ENCODE measurements around the gene FAM83G.
"Not testable (repeated sequence)": the region's sequence is repeated elsewhere in the genome, so short reads cannot be mapped to it uniquely, and the experiment has no call there.

FAM83G gene, protein sequence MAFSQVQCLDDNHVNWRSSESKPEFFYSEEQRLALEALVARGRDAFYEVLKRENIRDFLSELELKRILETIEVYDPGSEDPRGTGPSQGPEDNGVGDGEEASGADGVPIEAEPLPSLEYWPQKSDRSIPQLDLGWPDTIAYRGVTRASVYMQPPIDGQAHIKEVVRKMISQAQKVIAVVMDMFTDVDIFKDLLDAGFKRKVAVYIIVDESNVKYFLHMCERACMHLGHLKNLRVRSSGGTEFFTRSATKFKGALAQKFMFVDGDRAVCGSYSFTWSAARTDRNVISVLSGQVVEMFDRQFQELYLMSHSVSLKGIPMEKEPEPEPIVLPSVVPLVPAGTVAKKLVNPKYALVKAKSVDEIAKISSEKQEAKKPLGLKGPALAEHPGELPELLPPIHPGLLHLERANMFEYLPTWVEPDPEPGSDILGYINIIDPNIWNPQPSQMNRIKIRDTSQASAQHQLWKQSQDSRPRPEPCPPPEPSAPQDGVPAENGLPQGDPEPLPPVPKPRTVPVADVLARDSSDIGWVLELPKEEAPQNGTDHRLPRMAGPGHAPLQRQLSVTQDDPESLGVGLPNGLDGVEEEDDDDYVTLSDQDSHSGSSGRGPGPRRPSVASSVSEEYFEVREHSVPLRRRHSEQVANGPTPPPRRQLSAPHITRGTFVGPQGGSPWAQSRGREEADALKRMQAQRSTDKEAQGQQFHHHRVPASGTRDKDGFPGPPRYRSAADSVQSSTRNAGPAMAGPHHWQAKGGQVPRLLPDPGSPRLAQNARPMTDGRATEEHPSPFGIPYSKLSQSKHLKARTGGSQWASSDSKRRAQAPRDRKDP

GRCh38 chr17:19004421-19005136, at the start of gene FAM83G:
Gene FAM83G (minus strand): TSS chr17:19004764. CDS start chr17:19004041, 723 bp downstream.
- peak; percentile 76 for DNase-seq

- not testable (repeated sequence) for DNase-seq
These were observed 44.3 kb upstream of the FAM83G start for GRCh38 chr17:19048826-19049225.

DNA sequence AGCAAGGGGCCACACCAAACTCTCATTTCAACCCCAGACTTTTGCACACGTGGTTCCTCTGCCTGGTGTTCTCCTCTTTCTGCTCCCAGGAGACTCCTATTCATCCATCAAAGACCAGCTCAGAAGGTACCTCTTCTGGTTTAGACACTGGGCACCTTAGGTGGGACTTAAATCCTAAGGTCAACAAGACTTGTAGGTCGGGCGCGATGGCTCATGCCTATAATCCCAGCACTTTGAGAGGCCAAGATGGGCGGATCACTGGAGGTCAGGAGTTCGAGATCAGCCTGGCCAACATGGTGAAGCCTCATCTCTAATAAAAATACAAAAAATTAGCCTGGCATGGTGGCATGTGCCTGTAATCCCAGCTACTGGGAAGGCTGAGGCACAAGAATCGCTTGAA, 42.9 kb upstream of the FAM83G start:
- DNase-seq = not testable (repeated sequence)

- not testable (repeated sequence) for DNase-seq
These were observed 42.3 kb upstream of the FAM83G start, which contains the start of gene GRAP for GRCh38 chr17:19046782-19047375. Gene GRAP (minus strand): TSS chr17:19046957. CDS start chr17:19046926, 31 bp downstream.

DNA sequence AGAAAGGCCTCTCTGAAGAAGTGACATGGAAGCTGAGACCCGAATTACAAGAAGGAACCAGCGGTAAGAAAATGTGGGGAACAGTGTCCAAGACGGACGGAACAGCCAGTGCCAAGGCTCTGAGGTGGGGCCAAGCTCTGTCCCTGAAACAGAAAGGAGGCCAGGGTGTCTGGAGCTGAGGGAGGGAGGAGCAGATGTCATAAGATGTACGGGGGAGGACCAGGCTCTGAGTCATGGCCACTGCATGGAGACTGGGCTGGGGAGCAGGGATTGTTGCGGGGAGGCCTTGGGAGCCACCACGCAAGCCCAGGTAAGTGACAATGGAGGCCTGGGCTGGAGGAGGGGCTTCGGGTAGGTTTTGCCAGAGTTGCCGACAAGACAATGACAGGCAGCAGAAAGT, 40.1 kb upstream of the FAM83G start:
- not testable (repeated sequence) for DNase-seq

GRCh38 chr17:19043032-19043431, 38.5 kb upstream of the FAM83G start:
- not testable (repeated sequence) for DNase-seq

GRCh38 chr17:19042369-19042768, 37.8 kb upstream of the FAM83G start:
- DNase-seq = not testable (repeated sequence)

GRCh38 chr17:19041871-19042270, 37.3 kb upstream of the FAM83G start:
- DNase-seq = not testable (repeated sequence)

- DNase-seq = not testable (repeated sequence)
These were observed 35.8 kb upstream of the FAM83G start for GRCh38 chr17:19040350-19040749.

DNA sequence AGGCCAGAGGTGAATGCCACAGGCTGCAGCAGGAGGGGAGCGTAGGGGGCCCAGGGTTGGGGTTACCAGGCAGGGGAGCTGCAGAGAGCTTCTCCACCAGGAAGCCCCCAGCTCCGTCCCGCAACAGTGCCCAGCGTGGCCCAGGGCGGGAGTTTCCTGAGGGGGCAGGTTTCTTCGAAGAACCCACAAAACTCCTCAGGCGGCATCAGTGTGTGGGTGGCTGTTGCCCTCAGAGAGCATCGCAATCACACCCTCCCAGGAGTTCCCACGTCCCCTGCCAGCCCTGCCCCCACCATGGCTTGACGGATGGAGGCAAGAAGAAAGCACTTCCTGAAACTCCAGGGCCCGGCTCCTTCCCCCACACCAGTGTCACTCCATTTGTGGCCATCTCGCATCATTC, 34.2 kb upstream of the FAM83G start:
- DNase-seq = not testable (repeated sequence)

DNA sequence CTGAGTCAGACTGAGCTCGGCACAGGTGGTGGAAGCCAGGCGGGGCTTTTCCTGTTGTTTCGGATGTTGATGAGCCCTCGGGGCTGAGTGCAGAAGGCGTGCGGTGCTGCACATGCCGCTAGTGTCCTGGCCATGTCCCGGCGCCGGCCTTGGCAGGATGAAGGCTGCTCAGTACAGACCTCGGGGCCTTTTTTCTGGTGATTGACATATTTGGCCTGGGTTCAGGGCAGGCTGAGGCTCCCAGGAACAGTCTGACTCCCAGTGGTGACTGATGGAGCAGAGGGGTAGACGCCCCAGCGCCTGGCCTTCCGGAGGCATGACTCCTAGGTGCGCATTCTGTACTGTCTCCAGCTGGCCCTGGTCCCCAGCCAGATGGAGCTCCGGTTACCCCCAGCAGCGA, 33.4 kb upstream of the FAM83G start:
- not testable (repeated sequence) for DNase-seq

DNA sequence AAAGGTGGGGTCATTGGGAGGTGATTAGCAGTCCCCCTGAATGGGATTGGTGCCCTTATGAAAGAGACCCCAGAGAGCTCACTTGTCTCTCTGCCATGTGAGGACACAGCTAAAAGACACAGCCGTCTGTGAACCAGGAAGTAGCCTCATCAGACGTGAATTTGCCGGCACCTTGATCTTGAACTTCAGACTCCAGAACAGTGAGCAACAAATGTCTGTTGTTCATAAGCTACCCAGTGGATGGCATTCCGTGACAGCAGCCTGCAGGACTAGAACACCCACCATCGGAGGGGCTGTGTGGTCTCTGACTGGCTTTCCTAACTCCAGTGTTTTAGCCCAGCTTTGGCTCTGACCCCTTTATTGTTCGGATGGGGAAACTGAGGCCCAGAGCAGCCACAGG, 33.0 kb upstream of the FAM83G start:
- not testable (repeated sequence) for DNase-seq

DNA sequence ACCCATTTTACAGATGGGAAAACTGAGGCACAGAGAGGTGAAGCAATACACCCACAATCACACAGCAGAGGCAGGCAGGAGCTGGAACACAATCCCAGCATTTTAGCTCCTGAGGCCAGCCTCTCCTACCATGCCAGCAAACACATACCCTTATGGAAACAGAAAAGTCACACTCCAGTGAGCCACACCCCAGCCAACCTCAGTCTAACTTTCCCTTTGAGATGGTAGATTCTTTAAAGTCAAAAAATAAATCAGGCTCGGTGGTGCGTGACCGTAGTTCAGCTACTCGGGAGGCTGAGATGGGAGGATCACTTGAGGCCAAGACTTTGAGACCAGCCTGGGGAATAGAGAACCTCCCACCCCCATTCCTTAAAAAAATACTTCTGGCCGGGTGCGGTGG, 31.6 kb upstream of the FAM83G start:
- not testable (repeated sequence) for DNase-seq

GRCh38 chr17:19032377-19032988, 27.9 kb upstream of the FAM83G start:
- not testable (repeated sequence) for DNase-seq

GRCh38 chr17:19031729-19032128, 27.2 kb upstream of the FAM83G start:
- DNase-seq = not testable (repeated sequence)

DNA sequence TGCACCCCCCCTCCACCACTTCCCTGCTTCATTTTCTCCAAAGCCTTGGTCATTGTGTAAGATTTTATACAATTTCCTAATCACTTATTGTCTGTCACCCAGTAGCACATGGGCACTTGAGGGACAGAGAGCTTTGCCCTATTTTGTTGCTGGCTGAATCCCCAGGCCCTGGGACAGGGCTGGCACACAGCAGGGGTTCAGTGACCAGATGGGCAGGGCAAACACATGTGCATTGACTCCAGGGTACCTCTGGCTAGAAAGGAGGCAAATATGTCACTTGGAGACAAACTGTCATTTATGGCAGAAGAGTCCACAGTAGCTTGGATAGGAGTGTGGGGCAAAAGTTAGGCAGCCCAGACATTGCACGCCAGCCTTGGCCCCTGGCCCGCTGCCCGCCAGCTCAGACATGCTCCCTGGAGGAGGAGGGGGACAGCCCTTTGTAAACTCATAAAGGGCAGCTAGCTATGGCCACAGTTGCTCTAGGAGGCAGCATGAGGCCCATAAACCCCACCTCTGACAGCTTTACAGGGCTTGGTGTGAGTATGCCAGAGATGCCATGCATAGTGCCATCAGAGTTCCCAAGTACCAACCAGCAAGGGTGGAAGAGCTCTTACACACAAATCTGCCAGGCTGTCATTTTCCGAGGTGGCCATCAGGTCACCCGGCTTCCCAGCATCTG, 26.3 kb upstream of the FAM83G start:
- not testable (repeated sequence) for DNase-seq

- not testable (repeated sequence) for DNase-seq
These were observed 25.2 kb upstream of the FAM83G start for GRCh38 chr17:19029740-19030139.

GRCh38 chr17:19028671-19029070, 24.1 kb upstream of the FAM83G start:
- DNase-seq = not testable (repeated sequence)

DNA sequence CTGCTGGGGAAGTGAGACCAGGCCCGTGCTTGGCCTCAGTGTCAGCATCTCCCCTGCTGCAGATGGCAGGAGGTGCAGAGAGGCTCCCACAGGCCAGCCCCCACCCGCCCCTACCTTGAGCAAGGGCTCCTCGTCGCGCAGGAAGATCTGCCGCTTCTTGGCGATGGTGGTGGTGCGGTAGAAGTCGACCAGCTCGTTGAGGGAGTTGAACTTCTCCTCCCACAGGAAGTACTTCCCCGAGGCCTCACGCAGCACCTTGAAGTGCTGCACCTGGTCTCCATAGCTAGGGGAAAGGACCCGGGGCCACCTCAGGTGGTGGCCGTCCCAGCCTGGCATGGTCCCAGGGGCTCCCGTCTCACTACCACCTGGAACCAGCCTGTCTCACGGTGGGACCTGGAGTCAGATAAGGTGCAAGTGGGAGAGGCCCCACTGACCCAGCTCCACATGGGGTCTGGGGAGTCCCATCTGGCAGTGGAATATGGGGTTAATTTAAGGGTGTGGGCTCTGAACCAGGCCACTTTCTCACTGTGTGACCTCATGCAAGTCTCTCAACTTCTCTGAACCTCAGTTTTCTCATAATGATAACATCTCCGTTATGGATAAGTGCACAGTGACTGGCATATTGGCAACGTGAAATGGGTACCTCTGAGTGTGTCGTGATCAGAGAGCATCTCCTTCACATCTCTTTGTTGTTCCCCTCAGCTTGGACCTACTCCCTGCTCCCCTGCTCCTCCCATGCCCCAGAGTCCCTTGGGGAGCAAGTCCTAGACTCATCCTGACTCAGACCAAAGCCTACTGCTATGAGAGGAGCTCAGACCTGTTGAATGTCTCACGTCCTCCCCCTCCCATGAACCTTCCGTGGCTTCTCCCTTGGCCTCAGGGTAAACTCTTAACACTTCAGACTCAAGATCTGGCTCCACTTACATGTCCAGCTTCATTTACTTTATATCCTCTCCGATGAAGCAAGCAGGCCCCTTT, 19.8 kb upstream of the FAM83G start:
- DNase-seq = no peak

Data from hematopoietic multipotent progenitor cell treated with erythropoietin and hydrocortisone succinate and interleukin-3 and kit ligand, for 6 days (in vitro differentiated cells).